GM19452 (cell line): Measurements from ENCODE around the gene ZFP36L2.

ENCODE experiments used
- ATAC-seq: cut with Tn5 transposase; IDR thresholded peaks from one replicate; pipeline ENCODE4 v1.9.1; 2021; ENCODE audit not compliant: unreplicated experiment

Gene ZFP36L2

DNA sequence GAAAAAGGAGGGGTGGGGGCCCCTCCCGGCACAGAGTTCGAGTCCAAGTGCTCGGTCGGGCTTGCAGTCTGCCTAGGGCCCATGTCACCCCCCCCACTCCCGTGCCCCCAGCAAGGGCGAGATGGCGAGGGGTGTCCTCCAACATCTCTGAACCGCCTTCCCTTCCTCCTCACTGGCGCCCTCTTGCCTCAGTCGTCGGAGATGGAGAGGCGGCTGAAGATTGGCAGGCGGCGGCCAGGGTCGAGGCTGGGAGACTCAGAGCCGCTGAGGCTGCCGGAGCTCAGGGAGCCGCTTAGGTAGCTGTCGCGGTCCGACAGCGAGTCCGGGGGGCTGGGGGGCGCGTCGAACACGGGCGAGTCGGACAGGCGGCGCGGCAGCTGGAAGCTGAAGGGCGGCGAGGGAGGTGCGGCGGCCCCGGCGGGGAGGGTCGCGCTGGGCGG lies 2.3 kb downstream of the ZFP36L2 start:
- no peak for ATAC-seq

DNA sequence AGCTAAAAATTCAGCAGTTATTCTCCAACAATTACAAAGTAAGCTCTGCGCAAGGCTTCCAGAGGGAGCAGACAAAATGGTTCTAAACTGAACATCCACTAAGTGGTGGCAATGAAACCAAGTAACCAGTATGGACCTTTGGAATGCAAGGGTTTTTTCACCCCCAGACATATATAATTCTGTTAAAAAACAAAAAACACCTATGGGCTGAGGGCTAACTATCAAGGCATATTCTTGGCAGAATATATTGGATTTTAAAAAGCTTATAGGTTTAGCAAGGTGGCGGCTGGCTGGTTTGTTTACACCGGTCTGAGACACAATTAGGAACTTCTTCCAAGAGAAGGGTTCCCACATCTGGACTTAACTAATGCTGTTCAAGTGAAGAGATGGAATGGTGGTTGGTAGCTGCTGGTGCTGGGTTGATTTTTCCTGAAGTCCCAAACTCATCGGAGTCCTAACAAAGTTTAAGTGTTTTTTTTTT lies 2.8 kb downstream of the ZFP36L2 start:
- ATAC-seq: no peak

DNA sequence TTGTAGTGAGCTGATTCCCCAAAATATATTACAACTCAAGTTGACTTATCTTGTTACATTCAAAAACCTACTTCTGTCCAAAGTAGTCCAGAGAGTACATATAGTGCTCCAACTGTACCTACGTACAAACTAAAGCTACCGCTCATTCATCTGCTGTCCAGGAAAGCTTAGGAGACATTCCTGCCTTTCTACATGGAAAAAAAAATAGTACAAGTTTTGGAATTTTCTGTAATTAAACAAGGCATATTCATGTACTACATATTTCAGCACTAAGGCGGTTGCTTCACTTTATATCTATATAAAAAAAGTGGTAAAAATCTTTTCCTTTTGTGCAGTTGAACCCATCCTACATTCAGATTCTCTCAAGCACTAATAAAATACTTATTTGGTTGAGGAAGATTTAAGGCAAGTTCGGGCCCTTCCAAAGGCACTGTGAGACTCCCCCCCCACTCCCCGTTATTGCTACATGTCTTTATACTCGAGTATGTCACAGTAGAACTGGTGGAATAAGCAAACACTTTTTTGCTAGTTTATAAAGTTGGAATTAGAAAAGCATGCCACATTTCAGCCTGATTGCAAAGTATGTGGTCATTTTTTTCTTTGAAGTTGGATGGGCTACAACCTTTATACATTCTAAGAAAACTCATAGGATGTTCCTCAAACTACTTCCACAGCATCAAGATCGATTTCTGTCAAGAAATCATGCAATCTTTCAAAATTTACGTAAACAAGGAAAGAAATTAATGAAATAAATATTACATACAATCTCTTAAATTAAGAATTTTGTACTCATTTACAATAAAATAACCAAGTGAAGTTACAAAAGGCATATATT lies 3.7 kb downstream of the ZFP36L2 start:
- no peak for ATAC-seq

DNA sequence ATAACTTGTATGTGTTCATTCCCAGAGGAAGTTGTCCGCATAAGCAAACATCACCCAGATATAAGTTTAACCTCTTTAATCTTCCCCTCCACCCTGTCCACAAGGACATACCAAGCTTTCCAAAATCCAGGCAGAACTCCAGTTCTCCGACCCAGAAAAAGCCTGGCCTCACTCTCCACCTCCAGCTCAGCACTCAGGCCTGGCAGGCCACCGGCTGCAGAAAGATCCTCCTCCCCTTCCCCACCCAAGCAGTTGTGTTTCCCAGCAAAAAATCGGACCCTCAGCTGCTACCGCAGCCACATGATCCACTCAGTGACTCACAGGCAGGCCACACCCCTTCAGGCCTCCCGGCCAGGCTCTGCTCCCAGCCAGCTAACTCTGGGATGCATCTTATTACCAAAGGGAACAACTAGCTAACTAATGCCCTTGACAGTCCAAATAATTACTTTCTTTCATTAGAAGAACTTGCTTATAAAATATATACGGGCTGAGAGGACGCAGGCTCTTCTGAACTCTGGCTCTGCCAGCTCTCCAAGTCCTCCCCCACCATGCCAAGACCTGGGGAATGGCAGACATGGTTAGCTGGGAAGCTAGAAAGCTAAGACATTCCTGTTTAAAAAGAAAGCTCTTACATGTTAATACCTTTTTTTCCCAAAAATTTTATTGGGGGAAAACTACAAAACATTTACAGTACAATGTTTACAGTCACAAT lies 4.5 kb downstream of the ZFP36L2 start:
- ATAC-seq: no peak

DNA sequence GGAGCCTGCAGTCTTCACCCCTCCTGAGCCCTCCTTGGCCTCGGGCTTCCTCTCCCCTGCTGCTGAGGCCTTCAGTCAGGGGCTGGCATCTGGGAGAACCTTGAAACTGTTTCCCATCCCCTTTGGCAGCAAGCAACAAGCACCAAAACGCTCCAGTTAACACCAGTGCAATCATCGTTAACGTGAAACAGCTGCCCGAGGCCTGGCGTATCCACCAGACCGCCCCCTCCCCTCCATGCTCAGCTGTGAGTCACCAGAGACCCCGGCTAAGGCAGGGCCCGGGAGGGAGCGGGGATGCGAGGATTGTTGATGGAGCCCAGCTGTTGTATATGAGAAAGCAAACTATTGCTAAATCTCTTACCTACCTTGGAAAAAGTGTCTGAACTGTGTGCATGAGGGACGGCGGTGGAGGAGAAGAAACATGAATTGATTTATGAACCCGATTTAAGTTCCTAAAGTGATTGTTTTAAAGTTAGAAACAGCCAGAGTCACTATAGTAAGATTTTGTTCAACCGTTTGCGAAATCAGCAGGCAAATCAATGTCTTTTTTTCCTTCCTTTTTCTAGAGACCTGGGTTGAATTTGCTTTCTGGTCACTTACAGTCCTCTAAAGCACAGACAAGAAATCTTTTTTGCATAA lies 5.2 kb downstream of the ZFP36L2 start:
- no peak for ATAC-seq

DNA sequence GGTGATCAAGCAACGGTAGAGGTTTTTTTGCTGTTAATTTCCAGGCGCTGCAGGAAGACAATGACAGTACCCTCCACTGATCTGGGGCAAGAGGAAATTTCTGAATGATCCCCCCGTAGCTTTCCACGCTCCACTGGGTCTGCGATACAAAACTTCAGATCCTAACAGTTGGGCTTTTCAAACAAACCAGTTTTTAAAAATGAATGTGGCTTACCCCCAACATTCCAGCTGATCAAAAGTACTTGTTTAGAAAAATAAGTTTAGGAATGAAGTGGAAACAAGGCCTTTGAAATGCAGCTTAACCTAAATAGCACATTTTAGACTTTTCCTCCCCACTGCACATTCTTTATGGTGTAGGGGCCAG lies 5.7 kb downstream of the ZFP36L2 start:
- ATAC-seq: no peak

DNA sequence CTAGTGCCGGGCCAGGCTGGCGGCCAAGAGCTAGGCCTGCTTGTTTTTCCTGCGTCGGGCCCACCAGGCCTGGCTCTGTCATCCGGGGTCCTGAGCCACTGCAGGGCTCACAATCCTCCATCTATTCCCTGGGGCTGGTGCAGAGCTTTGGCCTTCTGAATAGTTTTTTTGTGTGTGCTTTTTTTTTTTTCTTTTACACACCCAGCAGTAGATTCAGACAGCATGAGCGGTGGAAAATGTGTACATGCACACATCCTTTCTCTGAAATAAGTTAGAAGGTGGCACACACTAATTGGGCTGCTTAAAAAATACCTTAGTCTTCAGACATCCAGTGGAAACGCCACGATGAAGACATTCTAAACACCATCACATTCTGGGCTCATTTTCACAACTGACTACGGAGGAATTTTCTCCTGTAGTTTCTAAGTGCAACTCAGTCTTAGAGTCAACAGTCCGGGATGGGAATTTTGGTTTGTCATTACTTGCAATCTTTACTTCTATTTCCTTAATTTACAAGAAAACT lies 6.1 kb downstream of the ZFP36L2 start:
- ATAC-seq: no peak

DNA sequence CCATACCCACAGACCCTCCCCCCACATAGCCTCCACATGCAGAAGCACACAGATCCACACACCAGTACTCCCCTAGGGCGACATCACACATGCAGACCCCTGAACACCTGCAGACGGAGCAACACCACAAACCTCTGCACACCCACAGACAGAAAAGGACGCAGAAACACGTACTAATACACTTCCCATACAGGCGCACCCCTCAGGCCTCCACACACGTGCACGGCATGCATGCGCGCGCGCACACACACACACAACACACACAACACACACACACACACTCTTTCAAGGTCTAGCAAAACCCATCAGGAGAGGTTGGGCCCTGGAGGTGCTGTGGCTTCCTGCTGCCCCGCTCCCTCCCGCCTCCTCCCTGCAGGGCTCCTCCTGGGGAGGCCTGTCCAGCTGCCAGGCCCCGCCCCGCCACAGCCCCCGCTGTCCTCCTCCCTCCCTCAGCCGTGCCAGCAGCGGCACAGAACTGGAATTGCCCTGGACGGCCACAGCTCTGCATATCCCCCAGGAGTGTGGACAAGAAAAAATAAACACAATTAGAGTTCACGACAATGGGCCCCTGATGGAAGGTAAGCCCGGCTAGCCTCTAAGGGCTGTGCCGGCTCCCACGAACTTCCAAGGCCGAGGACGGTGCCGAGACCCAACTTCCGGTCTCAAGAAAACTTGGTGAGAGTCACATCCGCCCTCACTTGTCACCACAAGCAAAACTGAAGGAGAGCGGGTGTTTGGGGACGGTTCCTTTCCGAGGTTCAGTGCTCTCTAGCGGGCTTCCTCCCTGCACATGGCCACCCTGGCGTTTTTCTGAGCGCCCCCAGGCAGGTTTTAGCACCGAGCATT lies 6.8 kb downstream of the ZFP36L2 start:
- ATAC-seq: peak; percentile 55

DNA sequence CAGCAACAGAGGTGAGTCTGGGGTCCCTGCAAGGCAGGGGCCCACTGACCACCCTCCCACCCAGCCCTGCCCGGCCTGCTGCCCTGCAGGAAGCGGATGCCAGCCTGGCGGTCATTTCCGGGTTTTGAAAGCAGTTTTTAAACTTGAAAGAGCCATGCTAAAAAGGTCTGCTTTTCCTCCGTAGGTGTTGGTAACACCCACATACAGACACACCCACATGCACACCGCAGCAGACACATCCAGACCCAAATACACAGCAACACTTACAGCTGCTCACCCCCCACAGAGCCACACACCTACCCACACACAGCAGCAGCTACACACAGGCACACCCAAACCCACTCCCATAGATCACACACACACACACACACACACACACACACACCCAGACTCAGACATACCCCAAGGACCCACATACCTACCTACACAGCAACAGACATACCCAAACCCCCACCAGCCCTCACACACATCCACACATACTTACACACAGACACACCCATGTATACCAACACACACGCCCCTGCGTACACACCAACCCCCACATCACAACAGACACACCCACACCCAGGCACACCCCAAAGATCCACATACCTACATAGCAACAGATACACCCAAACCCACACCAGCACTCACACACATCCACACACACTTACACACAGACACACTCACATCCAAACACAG lies 7.6 kb downstream of the ZFP36L2 start:
- ATAC-seq: peak; percentile 34

DNA sequence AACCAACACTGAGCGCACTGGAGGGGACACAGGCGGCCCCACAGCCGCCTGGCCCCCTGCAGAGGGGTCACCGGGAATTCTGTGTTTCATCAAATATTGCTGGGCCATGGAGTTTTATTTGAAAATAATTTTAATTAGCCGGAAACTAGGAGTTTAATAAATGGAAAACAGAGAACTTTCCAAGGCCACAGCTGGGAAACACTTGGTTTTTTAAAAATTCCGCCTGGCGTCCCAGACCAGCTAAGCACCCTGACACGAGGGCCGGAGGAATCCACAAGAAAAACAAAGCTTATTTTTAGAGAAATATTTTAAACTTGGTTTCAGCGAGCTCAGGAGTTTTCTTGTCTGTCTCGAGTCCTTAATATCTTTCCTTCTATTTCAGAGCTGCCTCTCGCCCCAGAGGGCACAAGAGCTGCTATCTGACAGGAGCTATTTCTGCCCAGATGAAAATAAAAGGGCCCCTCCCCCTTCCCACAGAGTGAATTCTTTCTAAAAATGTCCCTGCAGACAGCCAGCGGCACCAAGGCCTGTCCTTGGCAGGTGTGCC lies 8.2 kb downstream of the ZFP36L2 start:
- peak; percentile 1 for ATAC-seq

DNA sequence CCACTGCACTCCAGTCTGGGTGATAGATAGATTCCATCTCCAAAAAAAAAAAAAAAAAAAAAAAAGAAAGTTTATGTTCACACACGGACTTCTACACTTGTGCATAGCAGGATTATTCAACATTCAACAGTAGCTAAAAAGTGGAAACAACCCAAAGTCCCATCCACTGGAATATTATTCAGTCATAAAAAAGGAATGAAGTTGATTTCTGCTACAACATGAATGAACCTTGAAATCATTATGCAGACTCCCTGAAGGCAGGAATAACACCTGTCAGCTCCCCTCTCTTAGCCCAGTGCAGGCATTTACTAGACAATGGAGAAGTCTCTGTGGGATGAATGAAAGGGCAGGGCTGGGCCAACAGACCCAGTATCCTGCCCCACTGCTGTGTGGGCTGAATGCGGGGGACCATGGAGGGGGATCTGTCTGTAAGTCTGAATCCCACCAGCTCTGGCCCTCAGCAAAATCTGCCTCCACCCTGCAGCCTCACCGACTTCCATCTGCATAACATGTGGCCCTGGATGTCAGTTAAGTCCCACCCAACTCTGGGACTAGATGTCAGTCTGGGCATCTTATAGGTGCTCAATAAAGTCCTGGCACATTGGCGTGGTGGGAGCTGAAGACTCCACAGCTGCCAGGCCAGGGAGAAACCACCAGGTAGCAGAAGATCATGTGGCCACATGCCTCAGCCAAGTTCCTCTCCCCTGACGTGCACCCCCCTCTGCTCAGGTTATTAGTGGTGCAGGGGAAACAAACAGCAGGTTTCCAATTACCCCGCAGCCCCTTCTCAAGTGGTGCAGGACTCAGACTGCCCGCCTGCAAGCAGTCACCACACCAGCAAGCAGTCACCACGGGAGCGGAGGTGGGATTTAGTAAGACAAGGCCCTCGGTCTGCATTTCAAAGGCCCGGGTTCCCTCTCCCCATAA lies 8.9 kb downstream of the ZFP36L2 start:
- ATAC-seq: no peak

DNA sequence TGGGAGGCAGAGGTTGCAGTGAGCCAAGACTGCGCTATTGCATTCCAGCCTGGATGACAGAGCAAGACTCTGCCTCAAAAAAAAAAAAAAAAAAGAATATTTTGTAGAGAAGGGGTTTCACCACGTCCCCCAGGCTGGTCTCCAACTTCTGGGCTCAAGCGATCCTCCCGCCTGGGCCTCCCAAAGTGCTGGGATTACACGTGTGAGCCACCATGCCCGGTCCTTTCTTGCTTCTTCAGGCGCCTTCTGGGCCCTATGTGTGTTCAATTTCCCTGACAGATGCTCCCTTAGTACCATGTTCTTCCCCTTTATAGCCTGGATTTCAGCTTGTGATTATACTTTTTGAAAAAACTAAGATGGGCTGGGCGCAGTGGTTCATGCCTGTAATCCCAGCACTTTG lies 9.8 kb downstream of the ZFP36L2 start:
- ATAC-seq: no peak

DNA sequence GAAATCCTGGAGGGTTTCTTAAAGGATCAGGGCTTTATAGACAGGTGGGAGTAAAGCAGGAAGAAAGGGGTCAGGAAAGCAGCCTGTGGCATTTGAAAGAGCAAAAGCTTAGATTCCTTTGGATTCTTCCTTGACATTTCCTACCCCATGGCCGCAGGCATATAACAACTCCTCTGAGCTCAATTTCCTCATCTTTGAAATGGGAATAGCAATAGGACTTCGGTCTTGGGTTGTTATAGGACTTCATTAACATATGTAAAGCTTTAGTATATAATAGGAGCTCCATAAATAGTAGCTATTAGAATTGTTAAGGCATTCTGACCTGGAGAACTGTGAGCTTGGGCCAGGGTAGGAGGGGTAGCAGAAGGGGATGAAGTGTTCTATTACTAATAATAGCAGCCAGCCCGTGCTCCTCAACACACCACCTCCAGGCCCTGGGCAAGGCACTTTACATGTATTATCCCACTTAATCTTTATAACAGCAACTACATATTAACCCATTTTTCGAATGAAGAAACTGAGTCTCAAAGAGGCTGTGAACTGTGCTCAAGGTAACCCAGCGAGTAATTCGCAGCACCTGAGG lies 10.6 kb downstream of the ZFP36L2 start:
- ATAC-seq: no peak

DNA sequence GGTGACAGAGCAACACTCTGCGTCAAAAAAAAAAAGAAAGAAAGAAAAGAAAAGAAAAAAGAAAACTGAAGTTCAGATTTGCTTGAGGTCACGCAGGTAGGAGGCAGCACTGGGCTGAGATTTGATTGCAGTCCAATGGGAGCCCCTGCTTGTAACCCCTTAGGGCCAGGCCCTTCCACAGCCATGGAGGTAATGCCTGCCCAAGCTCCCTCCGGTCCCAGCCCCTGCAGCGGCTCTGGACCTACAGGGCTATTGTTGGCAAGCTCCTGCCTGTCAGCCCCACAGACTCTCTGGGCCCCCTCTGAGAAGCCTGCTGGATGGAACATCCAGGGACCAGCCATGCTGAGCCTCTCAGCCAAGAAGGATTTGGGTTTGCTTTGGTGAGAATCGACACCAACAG lies 12.2 kb downstream of the ZFP36L2 start:
- ATAC-seq: no peak

DNA sequence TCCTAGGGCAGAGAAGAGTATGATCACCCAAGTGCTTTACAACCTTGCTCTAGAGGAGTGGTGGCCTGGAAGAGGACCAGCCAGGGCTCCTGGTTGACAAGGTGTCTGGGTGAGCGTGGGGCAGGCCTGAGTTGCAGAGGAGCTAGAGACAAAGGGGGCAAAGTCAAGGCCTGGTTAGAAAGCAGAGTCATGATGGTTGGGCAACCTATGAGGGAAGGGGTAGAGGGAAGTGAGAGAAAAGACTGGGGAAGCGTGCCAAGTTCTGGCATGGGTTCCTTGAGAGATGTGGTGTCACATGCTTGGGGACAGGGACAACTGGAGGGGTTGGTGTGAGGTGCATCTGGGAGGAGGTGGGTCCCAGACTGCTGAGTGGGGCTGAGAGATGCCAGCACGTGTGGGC lies 13.5 kb downstream of the ZFP36L2 start:
- ATAC-seq: no peak

DNA sequence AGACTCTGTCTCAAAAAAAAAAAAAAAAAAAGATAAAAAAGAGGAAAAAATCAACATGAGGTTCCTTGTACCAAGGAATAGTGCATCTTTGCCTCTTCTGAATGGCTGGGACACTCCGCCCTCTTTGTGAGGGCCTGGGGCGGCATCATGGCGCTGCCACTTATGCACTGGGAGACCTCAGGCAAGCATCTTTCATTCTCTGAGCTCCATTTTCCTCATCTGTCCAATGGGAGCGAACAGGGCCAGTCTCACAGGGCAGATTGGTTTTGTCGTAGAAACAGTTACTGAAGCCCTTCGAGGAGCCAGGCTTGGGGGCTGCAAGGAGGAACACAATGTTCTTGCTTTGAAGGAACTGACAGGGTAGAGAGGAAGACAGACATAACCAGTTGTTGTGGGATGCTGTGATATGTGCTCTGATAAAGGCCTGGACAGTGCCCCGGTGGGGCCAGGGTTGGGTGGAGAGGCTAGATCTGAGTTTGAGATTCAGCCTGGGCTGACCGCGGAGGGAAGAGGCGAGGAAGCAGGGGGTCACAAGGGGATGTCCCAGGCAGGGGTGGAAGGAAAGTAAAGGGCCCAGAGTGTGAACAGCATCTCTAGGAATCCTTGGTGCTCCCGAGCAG lies 14.1 kb downstream of the ZFP36L2 start:
- ATAC-seq: no peak

DNA sequence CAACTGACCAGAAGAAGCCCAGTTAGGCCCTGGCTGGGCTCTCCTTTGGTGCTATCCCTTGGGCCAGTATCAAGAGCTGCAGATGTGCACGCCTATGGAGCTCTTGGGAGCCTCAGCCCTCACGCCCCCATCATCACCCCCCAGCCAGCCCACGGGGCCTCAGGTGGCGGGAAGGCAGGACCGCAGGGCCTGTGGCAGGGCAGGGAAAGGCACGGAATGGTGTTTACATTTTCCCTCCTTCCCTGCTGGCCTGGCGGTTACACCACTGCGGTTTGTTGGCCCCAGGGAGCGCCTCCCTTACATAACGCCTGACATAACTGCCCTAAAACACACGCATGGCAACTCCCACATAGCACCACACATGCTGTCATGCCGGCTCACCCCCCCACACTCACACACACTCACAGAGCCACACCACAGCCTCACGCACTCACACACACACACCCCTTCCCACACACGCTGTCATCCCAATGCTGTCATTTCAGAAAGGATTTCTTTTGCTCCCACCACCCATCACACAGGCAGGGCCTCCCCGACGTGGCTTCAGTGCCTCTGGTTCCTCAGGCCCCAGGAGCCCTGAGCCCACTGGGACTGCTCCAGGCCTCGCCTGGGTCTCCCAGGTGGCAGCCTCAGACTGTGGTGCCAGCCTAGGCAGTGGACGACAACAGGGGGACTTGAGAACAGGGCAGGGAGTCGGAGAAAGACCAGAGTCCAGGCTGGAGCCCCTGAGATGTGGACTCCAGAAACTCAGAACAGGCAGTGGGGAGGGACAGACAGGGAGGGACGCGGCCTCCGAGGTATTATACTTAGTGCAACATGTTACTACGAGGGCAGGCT lies 15.7 kb downstream of the ZFP36L2 start:
- ATAC-seq: no peak
